Measurements from ENCODE around the gene SENP7. TPM values are rescaled to one million over a fixed set of nuclear protein-coding genes. Genes with fewer than 3 reads are reported as not detected.

The SENP7 gene, protein sequence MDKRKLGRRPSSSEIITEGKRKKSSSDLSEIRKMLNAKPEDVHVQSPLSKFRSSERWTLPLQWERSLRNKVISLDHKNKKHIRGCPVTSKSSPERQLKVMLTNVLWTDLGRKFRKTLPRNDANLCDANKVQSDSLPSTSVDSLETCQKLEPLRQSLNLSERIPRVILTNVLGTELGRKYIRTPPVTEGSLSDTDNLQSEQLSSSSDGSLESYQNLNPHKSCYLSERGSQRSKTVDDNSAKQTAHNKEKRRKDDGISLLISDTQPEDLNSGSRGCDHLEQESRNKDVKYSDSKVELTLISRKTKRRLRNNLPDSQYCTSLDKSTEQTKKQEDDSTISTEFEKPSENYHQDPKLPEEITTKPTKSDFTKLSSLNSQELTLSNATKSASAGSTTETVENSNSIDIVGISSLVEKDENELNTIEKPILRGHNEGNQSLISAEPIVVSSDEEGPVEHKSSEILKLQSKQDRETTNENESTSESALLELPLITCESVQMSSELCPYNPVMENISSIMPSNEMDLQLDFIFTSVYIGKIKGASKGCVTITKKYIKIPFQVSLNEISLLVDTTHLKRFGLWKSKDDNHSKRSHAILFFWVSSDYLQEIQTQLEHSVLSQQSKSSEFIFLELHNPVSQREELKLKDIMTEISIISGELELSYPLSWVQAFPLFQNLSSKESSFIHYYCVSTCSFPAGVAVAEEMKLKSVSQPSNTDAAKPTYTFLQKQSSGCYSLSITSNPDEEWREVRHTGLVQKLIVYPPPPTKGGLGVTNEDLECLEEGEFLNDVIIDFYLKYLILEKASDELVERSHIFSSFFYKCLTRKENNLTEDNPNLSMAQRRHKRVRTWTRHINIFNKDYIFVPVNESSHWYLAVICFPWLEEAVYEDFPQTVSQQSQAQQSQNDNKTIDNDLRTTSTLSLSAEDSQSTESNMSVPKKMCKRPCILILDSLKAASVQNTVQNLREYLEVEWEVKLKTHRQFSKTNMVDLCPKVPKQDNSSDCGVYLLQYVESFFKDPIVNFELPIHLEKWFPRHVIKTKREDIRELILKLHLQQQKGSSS
- total RNA-seq (2021; ENCODE audit: unreplicated experiment) (7.9 TPM), Bru-seq, nascent RNA (percentile 63 among the genes with signal in this experiment), BruChase-seq, experiment 1, labeled RNA remaining after a 6-hour chase (percentile 55 among the genes with signal in this experiment), BruChase-seq, experiment 2, labeled RNA remaining after a 2-hour chase (percentile 60 among the genes with signal in this experiment)
- polyA plus RNA-seq (2012), result 2.0 and 3.4 TPM in 2 replicates
- long read RNA-seq, full-length matches to known transcripts, result 3 of 7 reads
- long read RNA-seq, partial matches to known transcripts, result 2 of 7 reads
- long read RNA-seq, other reads (novel, unspliced or antisense), result 2 of 7 reads

DNA sequence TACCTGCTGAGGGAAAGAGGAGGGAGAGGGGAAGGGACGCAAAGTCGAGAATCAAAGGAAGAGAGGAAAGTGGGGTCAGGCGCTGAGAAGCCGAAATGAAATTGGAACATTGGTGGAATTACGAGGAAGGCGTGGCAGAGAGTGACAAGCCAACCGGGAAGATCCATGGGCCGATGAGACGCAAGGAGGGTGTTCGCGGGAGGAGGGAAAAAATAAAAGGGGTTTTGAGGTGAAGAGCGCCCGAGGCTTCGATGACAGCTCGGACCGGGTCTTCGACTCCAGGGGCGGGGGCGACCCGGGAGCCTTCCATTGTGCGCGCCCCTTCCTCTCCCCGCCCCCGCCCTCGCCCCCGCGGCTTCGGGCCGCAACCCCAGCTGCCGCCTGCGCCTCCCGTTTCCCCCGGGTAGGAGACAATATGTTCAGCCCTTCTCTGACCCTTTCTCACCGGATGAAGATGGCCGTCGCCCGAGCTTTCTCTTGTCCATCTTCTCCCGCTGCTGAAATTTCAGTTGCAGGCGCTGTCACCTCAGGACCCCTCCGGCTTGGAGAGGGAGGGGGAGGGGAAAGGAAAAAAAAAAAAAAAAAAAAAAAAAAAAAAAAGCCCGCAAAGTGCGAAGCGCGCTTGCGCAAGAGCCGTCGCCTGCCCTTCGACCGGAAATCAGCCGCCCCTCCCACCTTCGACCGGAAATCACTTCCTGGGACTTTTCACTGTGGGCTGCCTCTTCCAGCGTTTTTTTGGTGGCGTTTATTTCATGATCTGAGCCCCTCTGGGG is at the start of gene SENP7:
TSS of gene SENP7 (minus strand) at position 567 of the 773 bp plus-strand sequence. CDS start at position 485, 82 bp downstream.
- Histone ChIP-seq H3K27me3 (ENCODE audit: insufficient read depth, low read length) (no peaks in the 10 kb centered on the region), H3K9me3 (ENCODE audit: control insufficient read depth in 1 of 2, insufficient read depth in 1 of 2, low read depth in 1 of 2, low read length in 2 of 2) (no peaks in the 10 kb centered on the region), H3K9me2 (ENCODE audit: insufficient read depth) (no peaks in the 10 kb centered on the region), H4K20me1 (ENCODE audit: insufficient read depth) (no peaks in the 10 kb centered on the region), H3K79me2 (ENCODE audit: insufficient read depth, low read length) (no peaks in the 10 kb centered on the region), H3K4me2 (ENCODE audit: low read length) (peak within 1 kb of the TSS; percentile 96), H3K36me3 (ENCODE audit: control insufficient read depth in 1 of 2, insufficient read depth in 2 of 2, low read length in 2 of 2) (no peaks in the 10 kb centered on the region), H3K4me3 (replicated peaks in 1 of 2; ENCODE audit: low read depth in 1 of 2, low read length in 2 of 2) (peak within 1 kb of the TSS; percentile 65 to 85), H3K9ac (ENCODE audit: low read length) (peak within 1 kb of the TSS; percentile 58), H3K4me1 (ENCODE audit: control insufficient read depth in 1 of 2, insufficient read depth in 2 of 2, low read length in 2 of 2) (peaks cover 6 to 14% of the 10 kb centered on the region in 2 experiments; a peak in 3 of 4 replicates), H2AFZ (ENCODE audit: low read depth, low read length, poor library complexity, severe bottlenecking) (peak within 1 kb of the TSS; percentile 20), H3K27ac (ENCODE audit: low read depth, low read length) (peak within 1 kb of the TSS; percentile 71)
- intact Hi-C loops (cut with micrococcal nuclease), result no loop called here
- POLR2A ChIA-PET, result interaction anchor here (0.6 kb wide), 1 partner anchor 25 kb away, joined by 3 read pairs; no protein-coding TSS in a partner anchor
- CTCF ChIA-PET, result no interaction called here
- RAD21 ChIA-PET (ENCODE audit: low non-redundant PET in 1 of 2, low total read pairs in 2 of 2, uncharacterized antibody in 2 of 2, unreplicated experiment in 2 of 2), result no interaction called here
- ATAC-seq (peak; percentile 86), DNase-seq (ENCODE audit: low read depth, low spot score) (peak; percentile 56)
- no TSS peak for BruUV-seq (replicated peaks)
- TF ChIP-seq TCF7L2 (IDR thresholded peaks at IDR 0.05; ENCODE audit: borderline replicate concordance, extremely low read depth, insufficient read depth, insufficient read length) (no peak), CEBPB (IDR thresholded peaks at IDR 0.05; ENCODE audit: low read depth) (peak; percentile 81), SIN3A (IDR thresholded peaks at IDR 0.05; ENCODE audit: low read depth) (no peak), EZH2phosphoT487 (IDR thresholded peaks at IDR 0.05; ENCODE audit: borderline replicate concordance) (no peak), ZNF274 (IDR thresholded peaks at IDR 0.05; ENCODE audit: low read depth, low read length) (no peak), SP1 (IDR thresholded peaks at IDR 0.05; ENCODE audit: low read depth) (no peak), POLR2A (IDR thresholded peaks at IDR 0.05; ENCODE audit: borderline replicate concordance, extremely low read depth, insufficient read depth, insufficient read length) (no peak), JUND (IDR thresholded peaks at IDR 0.05) (no peak), CBX3 (IDR thresholded peaks at IDR 0.05; ENCODE audit: low read depth) (no peak), POLR2AphosphoS5 (IDR thresholded peaks at IDR 0.05; ENCODE audit: low read depth, low read length) (peak; percentile 87), YY1 (IDR thresholded peaks at IDR 0.05; ENCODE audit: extremely low read depth, insufficient replicate concordance, low read depth, low read length) (peak; percentile 9), SRF (IDR thresholded peaks at IDR 0.05; ENCODE audit: low read depth) (no peak)
- TF ChIP-seq, protein P1, sequence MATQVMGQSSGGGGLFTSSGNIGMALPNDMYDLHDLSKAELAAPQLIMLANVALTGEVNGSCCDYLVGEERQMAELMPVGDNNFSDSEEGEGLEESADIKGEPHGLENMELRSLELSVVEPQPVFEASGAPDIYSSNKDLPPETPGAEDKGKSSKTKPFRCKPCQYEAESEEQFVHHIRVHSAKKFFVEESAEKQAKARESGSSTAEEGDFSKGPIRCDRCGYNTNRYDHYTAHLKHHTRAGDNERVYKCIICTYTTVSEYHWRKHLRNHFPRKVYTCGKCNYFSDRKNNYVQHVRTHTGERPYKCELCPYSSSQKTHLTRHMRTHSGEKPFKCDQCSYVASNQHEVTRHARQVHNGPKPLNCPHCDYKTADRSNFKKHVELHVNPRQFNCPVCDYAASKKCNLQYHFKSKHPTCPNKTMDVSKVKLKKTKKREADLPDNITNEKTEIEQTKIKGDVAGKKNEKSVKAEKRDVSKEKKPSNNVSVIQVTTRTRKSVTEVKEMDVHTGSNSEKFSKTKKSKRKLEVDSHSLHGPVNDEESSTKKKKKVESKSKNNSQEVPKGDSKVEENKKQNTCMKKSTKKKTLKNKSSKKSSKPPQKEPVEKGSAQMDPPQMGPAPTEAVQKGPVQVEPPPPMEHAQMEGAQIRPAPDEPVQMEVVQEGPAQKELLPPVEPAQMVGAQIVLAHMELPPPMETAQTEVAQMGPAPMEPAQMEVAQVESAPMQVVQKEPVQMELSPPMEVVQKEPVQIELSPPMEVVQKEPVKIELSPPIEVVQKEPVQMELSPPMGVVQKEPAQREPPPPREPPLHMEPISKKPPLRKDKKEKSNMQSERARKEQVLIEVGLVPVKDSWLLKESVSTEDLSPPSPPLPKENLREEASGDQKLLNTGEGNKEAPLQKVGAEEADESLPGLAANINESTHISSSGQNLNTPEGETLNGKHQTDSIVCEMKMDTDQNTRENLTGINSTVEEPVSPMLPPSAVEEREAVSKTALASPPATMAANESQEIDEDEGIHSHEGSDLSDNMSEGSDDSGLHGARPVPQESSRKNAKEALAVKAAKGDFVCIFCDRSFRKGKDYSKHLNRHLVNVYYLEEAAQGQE (IDR thresholded peaks at IDR 0.05; ENCODE audit: low read depth), result no peak
- TF ChIP-seq, protein P2, sequence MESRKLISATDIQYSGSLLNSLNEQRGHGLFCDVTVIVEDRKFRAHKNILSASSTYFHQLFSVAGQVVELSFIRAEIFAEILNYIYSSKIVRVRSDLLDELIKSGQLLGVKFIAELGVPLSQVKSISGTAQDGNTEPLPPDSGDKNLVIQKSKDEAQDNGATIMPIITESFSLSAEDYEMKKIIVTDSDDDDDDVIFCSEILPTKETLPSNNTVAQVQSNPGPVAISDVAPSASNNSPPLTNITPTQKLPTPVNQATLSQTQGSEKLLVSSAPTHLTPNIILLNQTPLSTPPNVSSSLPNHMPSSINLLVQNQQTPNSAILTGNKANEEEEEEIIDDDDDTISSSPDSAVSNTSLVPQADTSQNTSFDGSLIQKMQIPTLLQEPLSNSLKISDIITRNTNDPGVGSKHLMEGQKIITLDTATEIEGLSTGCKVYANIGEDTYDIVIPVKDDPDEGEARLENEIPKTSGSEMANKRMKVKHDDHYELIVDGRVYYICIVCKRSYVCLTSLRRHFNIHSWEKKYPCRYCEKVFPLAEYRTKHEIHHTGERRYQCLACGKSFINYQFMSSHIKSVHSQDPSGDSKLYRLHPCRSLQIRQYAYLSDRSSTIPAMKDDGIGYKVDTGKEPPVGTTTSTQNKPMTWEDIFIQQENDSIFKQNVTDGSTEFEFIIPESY (IDR thresholded peaks at IDR 0.05; ENCODE audit: extremely low read depth, insufficient replicate concordance, low read length), result peak; percentile 58
- TF ChIP-seq, protein P3, sequence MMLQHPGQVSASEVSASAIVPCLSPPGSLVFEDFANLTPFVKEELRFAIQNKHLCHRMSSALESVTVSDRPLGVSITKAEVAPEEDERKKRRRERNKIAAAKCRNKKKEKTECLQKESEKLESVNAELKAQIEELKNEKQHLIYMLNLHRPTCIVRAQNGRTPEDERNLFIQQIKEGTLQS (IDR thresholded peaks at IDR 0.05), result no peak
